HG02571 (cell line): Measurements from ENCODE around the gene CFAP70.
"Not testable (repeated sequence)": the region's sequence is repeated elsewhere in the genome, so short reads cannot be mapped to it uniquely, and the experiment has no call there.

Experiments
- ATAC-seq: cut with Tn5 transposase; IDR thresholded peaks from one replicate; pipeline ENCODE4 v1.9.1; 2021; ENCODE audit warnings: mild to moderate bottlenecking, moderate library complexity; ENCODE audit not compliant: unreplicated experiment

CFAP70 gene

DNA sequence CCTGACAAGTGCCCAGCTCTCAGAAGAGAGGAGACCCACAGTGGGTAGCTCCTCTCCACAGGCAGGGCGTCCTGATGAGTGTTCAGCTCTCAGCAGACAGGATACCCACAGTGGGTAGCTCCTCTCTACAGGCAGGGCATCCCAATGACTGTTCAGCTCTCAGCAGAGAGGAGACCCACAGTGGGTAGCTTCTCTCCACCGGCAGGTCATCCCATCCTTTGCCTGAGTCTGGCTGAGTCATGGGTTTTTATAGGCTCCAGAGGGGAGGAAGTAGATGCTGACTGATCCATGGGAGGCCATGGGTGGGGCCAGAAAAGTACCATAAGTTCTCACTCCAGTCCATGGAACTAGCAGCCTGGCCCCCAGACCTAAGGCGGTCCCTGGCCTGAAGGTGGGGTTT lies 18.5 kb downstream of the CFAP70 start:
- no peak for ATAC-seq

- no peak for ATAC-seq
Observed at GRCh38 chr10:73339436-73339835, 19.2 kb downstream of the CFAP70 start.

DNA sequence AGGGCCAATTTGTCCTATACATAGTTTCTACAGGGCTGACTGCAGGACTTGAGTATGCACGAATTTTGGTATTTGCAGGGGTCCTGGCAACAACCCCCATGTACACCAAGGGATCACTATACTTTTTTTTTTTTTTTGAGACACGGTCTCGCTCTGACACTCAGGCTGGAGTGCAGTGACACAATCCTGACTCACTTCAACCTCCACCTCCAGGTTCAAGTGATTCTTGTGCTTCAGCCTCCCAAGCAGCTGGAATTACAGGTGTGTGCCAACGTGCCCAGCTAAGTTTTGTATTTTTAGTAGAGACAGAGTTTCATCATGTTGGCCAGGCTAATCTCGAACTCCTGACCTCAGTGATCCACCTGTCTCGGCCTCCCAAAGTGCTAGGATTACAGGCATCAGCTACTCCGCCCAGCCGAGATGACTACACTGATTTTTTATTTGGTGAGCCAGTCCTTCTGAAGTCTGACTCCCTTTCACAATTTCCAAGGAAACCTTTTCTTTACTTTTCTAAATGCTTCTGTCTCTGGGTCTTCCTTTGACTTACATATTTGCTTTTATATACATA lies 19.8 kb downstream of the CFAP70 start:
- no peak for ATAC-seq

DNA sequence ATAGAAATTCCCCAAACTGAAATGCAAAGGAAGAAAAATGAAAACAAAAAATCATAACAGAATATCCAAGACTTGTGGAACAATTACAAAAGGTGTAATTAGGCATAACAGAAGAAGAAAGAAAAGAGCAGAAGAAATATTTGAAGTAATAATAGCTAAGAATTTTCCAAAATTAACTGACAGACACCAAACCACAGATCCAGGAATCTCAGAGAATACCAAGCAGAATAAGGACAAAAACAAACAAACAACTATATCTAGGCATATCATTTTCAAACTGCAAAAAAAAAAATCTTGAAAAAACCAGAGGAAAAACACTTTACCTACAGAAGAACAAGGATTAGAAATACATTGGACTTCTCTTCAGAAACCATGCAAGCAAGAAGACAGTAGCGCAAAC lies 25.5 kb downstream of the CFAP70 start:
- ATAC-seq: no peak

- no peak for ATAC-seq
Observed at GRCh38 chr10:73332379-73332778, 26.3 kb downstream of the CFAP70 start.

- ATAC-seq: not testable (repeated sequence)
Observed at GRCh38 chr10:73328523-73328922, 30.1 kb downstream of the CFAP70 start.

DNA sequence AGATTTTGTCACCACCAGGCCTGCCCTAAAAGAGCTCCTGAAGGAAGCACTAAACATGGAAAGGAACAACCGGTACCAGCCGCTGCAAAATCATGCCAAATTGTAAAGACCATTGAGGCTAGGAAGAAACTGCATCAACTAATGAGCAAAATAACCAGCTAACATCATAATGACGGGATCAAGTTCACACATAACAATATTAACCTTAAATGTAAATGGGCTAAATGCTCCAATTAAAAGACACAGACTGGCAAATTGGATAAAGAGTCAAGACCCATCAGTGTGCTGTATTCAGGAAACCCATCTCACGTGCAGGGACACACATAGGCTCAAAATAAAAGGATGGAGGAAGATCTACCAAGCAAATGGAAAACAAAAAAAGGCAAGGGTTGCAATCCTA lies 33.4 kb downstream of the CFAP70 start:
- ATAC-seq: not testable (repeated sequence)

- ATAC-seq: not testable (repeated sequence)
Observed at GRCh38 chr10:73323582-73323981, 35.1 kb downstream of the CFAP70 start.

- no peak for ATAC-seq
Observed at GRCh38 chr10:73310475-73310874, 48.2 kb downstream of the CFAP70 start.

- no peak for ATAC-seq
Observed at GRCh38 chr10:73307203-73307800, 51.4 kb downstream of the CFAP70 start.

DNA sequence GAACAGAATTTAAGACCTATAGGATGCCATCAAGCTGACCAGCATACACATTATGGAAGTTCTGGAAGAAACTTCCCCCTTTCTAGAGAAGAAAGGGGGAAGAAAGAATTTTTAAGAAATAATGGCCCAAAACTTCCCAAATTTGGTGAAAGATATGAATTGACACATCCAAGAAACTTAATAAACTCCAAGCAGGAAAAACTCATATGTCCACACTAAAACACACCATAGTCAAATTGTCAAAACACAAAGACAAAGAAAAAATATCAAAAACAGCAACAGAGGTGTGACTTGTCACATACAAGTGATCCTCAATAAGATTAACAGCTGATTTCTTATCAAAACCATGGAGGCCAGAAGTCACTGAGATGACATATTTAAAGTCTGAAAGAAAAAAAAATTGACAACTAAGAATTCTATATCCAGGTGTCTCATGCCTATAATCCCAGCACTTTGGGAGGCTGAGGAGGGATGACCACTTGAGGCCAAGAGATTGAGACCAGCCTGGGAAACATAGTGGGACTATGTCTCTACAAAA lies 52.4 kb downstream of the CFAP70 start:
- no peak for ATAC-seq

- no peak for ATAC-seq
Observed at GRCh38 chr10:73296946-73297345, 61.7 kb downstream of the CFAP70 start.

- no peak for ATAC-seq
Observed at GRCh38 chr10:73293461-73293860, 65.2 kb downstream of the CFAP70 start.

- no peak for ATAC-seq
Observed at GRCh38 chr10:73289958-73290357, 68.7 kb downstream of the CFAP70 start.

- no peak for ATAC-seq
Observed at GRCh38 chr10:73287441-73287840, 71.2 kb downstream of the CFAP70 start.

DNA sequence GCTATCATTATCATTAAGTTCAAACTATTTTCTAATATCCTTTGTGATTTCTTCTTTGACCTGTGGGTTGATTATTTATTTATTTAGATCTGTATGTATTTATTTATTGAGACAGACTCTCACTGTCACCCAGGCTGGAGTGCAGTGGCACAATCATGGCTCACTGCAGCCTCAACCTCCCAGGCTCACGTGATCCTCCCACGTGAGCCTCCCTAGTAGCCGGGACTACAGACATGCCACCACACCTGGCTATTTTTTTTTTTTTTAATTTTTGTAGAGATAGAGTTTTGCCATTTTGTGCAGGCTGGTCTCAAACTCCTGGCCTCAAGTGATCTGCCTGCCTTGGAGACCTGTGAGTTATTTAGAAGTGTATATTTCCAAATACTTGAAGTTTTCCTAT lies 77.6 kb downstream of the CFAP70 start:
- ATAC-seq: no peak

- no peak for ATAC-seq
Observed at GRCh38 chr10:73264423-73264822, 94.2 kb downstream of the CFAP70 start.

GRCh38 chr10:73263693-73264347 lies 94.8 kb downstream of the CFAP70 start:
- ATAC-seq: no peak

- no peak for ATAC-seq
Observed at GRCh38 chr10:73262880-73263555, 95.6 kb downstream of the CFAP70 start.

DNA sequence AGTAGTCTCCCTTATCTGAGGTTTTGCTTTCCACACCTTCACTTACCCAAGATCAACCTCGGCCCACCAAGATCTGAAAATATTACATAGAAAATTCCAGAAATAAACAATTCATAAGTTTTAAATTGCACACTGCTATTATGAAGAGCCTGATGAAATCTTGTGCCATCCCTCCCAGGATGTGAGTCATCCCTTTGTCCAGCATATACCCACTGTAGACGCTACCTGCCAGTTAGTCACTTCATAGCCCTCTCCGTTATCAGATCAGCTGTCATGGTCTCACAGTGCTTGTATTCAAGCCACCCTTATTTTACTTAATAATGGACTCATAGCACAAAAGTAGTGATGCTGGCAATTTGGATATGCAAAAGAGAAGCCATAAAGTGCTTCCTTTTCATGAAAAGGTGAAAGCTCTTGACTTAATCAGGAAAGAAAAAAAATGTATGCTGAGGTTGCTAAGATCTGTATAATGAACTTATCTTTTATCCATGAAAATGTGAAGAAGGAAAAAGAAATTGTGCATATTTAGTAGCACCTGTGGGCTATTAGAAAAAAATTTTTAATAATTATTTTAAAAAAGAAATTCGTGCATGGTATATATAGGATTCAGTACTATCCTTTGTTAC lies 96.4 kb downstream of the CFAP70 start:
- no peak for ATAC-seq

DNA sequence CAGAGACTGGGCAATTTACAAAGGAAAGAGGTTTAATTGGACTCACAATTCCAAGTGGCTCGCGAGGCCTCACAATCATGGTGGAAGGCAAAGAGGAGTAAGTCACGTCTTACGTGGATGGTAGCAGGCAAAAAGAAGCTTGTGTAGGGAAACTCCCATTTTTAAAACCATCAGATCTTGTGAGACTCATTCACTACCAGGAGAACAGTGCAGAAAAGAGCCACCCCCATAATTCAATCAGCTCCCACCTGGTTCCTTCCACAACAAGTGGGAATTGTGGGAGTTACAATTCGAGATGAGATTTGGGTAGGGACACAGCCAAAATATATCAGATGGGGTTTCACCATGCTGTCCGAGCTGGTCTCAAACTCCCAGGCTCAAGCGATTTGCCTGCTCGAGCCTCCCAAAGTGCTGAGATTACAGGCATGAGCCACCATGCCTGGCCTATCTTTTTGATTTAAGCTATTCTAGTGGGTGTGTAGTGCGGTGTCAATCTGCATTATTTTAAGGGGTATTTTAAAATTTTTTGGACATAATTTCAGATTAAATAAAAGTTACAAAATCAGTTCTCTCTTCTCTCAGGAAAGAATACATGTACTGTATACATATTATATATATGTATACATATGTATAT lies 97.2 kb downstream of the CFAP70 start:
- no peak for ATAC-seq
